Endothelial cell of umbilical vein (primary cell): ENCODE results near the gene GPAM. TPM values are rescaled to one million over a fixed set of nuclear protein-coding genes. Genes with fewer than 3 reads are reported as not detected.

Experiments used
- BruUV-seq: library from RNA; stranded (reverse); fragments of 400-500 nt; replicated peaks from 2 replicates; lab custom pipeline; 2021; lab: Mats Ljungman, UMichigan
- CTCF ChIA-PET: fragments of 300-600, 350-600 bp; sonication (Branson Sonifier 250); formaldehyde crosslinking; loops from one replicate; lab custom pipeline; 2021; ENCODE audit warnings: antibody characterized with exemption, inconsistent platforms; lab: Charles Lee
- POLR2A ChIA-PET: fragments of 300-600, 350-600 bp; sonication (Branson Sonifier 250); formaldehyde crosslinking; loops from one replicate; lab custom pipeline; 2021; ENCODE audit warnings: antibody characterized with exemption, inconsistent platforms; lab: Charles Lee
- DNase-seq: peaks from one replicate; pipeline ENCODE4 v3.0.0-alpha.2; 2011; ENCODE audit warnings: low read depth, low spot score
- FAIRE-seq: peaks from 2 replicates; lab custom pipeline; 2011; peaks lifted over from hg19 to GRCh38; lab: Jason Lieb, UNC
- H2AFZ ChIP-seq: 2 replicates; pipeline ENCODE4 v1.6.0; 2012; ENCODE audit warnings: low read depth, low read length, control low read depth, inconsistent platforms
- H3K27ac ChIP-seq: 2 replicates; pipeline ENCODE4 v1.5.1; 2011; ENCODE audit warnings: low read depth, mild to moderate bottlenecking, control low read depth, low read length, moderate library complexity; ENCODE audit not compliant: insufficient read depth
- H3K27me3 ChIP-seq, 2 experiments: 2 replicates each; pipeline versions ENCODE4 v1.6.0 to v1.6.1; 2011; ENCODE audit warnings: low read length in 2 of 2, mixed read lengths in 1 of 2; ENCODE audit not compliant: control insufficient read depth in 2 of 2, insufficient read depth in 2 of 2
- H3K36me3 ChIP-seq, 2 experiments: 2 replicates in 1 of 2; 3 replicates in 1 of 2; pipeline ENCODE4 v1.5.1; 2011; ENCODE audit warnings: low read length in 2 of 2, mild to moderate bottlenecking in 1 of 2, moderate library complexity in 1 of 2; ENCODE audit not compliant: control insufficient read depth in 2 of 2, insufficient read depth in 2 of 2; ENCODE audit errors: extremely low read depth in 1 of 2
- H3K4me1 ChIP-seq: 3 replicates; pipeline ENCODE4 v1.5.1; 2011; ENCODE audit warnings: mild to moderate bottlenecking, low read length; ENCODE audit not compliant: control insufficient read depth, insufficient read depth; ENCODE audit errors: extremely low read depth
- H3K4me2 ChIP-seq: 2 replicates; pipeline ENCODE4 v1.6.1; 2011; ENCODE audit warnings: low read length, control low read depth, mixed read lengths; ENCODE audit not compliant: insufficient read depth
- H3K4me3 ChIP-seq, 3 experiments: fragments of 200-600 bp in 1 of 3; sonication (generic), shearing (Covaris generic) in 1 of 3; replicated peaks in 1 of 3; 2 replicates each; pipeline ENCODE4 v1.5.1; 2011 to 2016; ENCODE audit warnings: control low read depth in 3 of 3, low read length in 3 of 3, mild to moderate bottlenecking in 2 of 3, inconsistent platforms in 1 of 3, low read depth in 1 of 3, moderate library complexity in 1 of 3; ENCODE audit not compliant: insufficient read depth in 1 of 3
- H3K79me2 ChIP-seq: 2 replicates; pipeline ENCODE4 v1.6.0; 2012; ENCODE audit warnings: low read length, inconsistent platforms; ENCODE audit not compliant: control insufficient read depth, insufficient read depth
- H3K9ac ChIP-seq: replicated peaks from 2 replicates; pipeline ENCODE3; 2011; ENCODE audit warnings: low read length, control low read depth; ENCODE audit not compliant: insufficient read depth; ENCODE audit errors: extremely low read depth
- H3K9me1 ChIP-seq: replicated peaks from 3 replicates; pipeline ENCODE4 v1.6.0; 2011; ENCODE audit warnings: mild to moderate bottlenecking, low read length; ENCODE audit not compliant: control insufficient read depth, insufficient read depth; ENCODE audit errors: extremely low read depth
- H3K9me3 ChIP-seq: replicated peaks from 2 replicates; pipeline ENCODE4 v1.5.1; 2012; ENCODE audit warnings: low read length, inconsistent platforms; ENCODE audit not compliant: control insufficient read depth, insufficient read depth
- H4K20me1 ChIP-seq: replicated peaks from 2 replicates; pipeline ENCODE3; 2011; ENCODE audit warnings: mild to moderate bottlenecking, low read length; ENCODE audit not compliant: control insufficient read depth, insufficient read depth; ENCODE audit errors: extremely low read depth
- CTCF ChIP-seq, 2 donors: IDR thresholded peaks; 1 replicate in 1 of 2; 2 replicates in 1 of 2; pipeline ENCODE4 v1.5.1; 2011; ENCODE audit warnings: low read length in 2 of 2, mild to moderate bottlenecking in 2 of 2, moderate library complexity in 2 of 2, control low read depth in 1 of 2, inconsistent platforms in 1 of 2, low read depth in 1 of 2; ENCODE audit not compliant: insufficient read depth in 1 of 2; ENCODE audit errors: extremely low read depth in 1 of 2
- EZH2 ChIP-seq: IDR thresholded peaks from 2 replicates; pipeline ENCODE4 v1.6.1; 2012; ENCODE audit warnings: borderline replicate concordance, low read depth, mild to moderate bottlenecking, moderate library complexity, low read length, inconsistent platforms; ENCODE audit not compliant: severe bottlenecking
- FOS ChIP-seq: IDR thresholded peaks from 2 replicates; pipeline ENCODE4 v1.6.1; 2011; ENCODE audit warnings: mild to moderate bottlenecking, low read length, moderate library complexity, borderline replicate concordance; ENCODE audit not compliant: insufficient read depth
- GATA2 ChIP-seq: IDR thresholded peaks from 2 replicates; pipeline ENCODE4 v1.7.0; 2011; ENCODE audit warnings: low read depth, mild to moderate bottlenecking, moderate library complexity, mixed read lengths, low read length; ENCODE audit not compliant: insufficient read length, insufficient read depth
- JUN ChIP-seq: IDR thresholded peaks from 2 replicates; pipeline ENCODE4 v1.6.1; 2011; ENCODE audit warnings: borderline replicate concordance, low read depth; ENCODE audit not compliant: insufficient read length, insufficient read depth
- MAX ChIP-seq: IDR thresholded peaks from 2 replicates; pipeline ENCODE4 v1.6.1; 2011; ENCODE audit not compliant: insufficient read depth, insufficient read length
- MYC ChIP-seq: IDR thresholded peaks from one replicate; pipeline ENCODE4 v1.6.1; 2011; ENCODE audit warnings: mild to moderate bottlenecking, low read depth, low read length
- POLR2A ChIP-seq: IDR thresholded peaks from 2 replicates; pipeline ENCODE4 v1.6.1; 2012; ENCODE audit warnings: low read depth, mild to moderate bottlenecking, control low read depth, low read length
- POLR2AphosphoS5 ChIP-seq: IDR thresholded peaks from 2 replicates; pipeline ENCODE4 v1.6.1; 2012; ENCODE audit warnings: low read depth, mild to moderate bottlenecking, control low read depth, low read length, moderate library complexity; ENCODE audit not compliant: insufficient read depth
- dilution Hi-C: fragments of 300-500 bp; cut with MboI; formaldehyde crosslinking; loops from one replicate; pipeline ENCODE4 v1.15.0; 2019; ENCODE audit warnings: low sequenced_read_pairs; ENCODE audit not compliant: extremely low pct_ligation_motif_present
- intact Hi-C: fragments of 100-400 bp; cut with micrococcal nuclease; formaldehyde crosslinking; loops from one replicate; pipeline ENCODE4 v1.10.0; 2022
- polyA plus RNA-seq, 4 experiments: library from polyadenylated mRNA; depleted of rRNA in 3 of 4; stranded (reverse) in 3 of 4; unstranded in 1 of 4; fragments of >200 nt; gene quantifications; 2 replicates each; pipeline versions ENCODE4 v1.2.1 to v1.2.3, GENCODE V29; 2011 to 2012; ENCODE audit warnings: missing spikeins in 1 of 4
- total RNA-seq: library from RNA; stranded (reverse); gene quantifications from 2 replicates; pipeline ENCODE4 v1.2.3, GENCODE V29; 2021

Gene GPAM
- total and polyA plus RNA-seq, 2 donors (not counting 3 experiments of a cell fraction or from before 2014, with no cell fraction given) = 3.4 to 9.7 TPM

- Histone ChIP-seq H3K9me3 (no peaks in the 10 kb centered on the region), H3K27me3 (no peaks in the 10 kb centered on the region), H3K9me1 (no peaks in the 10 kb centered on the region), H3K4me2 (no peak overlapping the region), H3K4me3 (no peak overlapping the region), H2AFZ (no peak overlapping the region), H3K27ac (no peak overlapping the region), H3K4me1 (no peaks in the 10 kb centered on the region), H3K79me2 (no peaks in the 10 kb centered on the region), H4K20me1 (no peaks in the 10 kb centered on the region), H3K36me3 (no peaks in the 10 kb centered on the region), H3K9ac (no peak overlapping the region)
- intact Hi-C loops = no loop called here
- POLR2A ChIA-PET = no interaction called here
- TF ChIP-seq CTCF (IDR thresholded peaks at IDR 0.05; ENCODE audit: extremely low read depth in 1 of 2, insufficient read depth in 1 of 2, low read depth in 1 of 2, low read length in 2 of 2) = no peak
- TF ChIP-seq MAX = no peak
- TF ChIP-seq POLR2A = no peak
- no peak for TF ChIP-seq MYC
- TF ChIP-seq FOS = no peak
- no peak for TF ChIP-seq POLR2AphosphoS5
- no peak for TF ChIP-seq JUN
- no peak for TF ChIP-seq GATA2
- TF ChIP-seq EZH2 = no peak
- no TSS peak for BruUV-seq
- dilution Hi-C loops = no loop called here
- CTCF ChIA-PET = no interaction called here
- DNase-seq (no peak), FAIRE-seq (no peak)
These were observed 29.7 kb upstream of the GPAM start for GRCh38 chr10:112213098-112213823.
